Fibroblast of lung (primary cell): ENCODE results near the gene CAB39L. TPM values are rescaled to one million over a fixed set of nuclear protein-coding genes. Genes with fewer than 3 reads are reported as not detected.
A peak's percentile ranks its signal among the peaks of the same experiment; 100 is the strongest.

Experiments
- DNase-seq, 2 donors: peaks; one replicate each; pipeline versions ENCODE4 v3.0.0 to v3.0.0-alpha.2; 2010; ENCODE audit warnings: low read depth in 2 of 2
- H2AFZ ChIP-seq: 2 replicates; pipeline ENCODE4 v1.5.1; 2012; ENCODE audit warnings: low read length, control low read depth, inconsistent platforms
- H3K27ac ChIP-seq: 2 replicates; pipeline ENCODE4 v1.5.1; 2011; ENCODE audit warnings: low read length, control low read depth; ENCODE audit not compliant: insufficient read depth
- H3K27me3 ChIP-seq: 2 replicates; pipeline ENCODE4 v1.5.1; 2011; ENCODE audit warnings: mild to moderate bottlenecking, low read length; ENCODE audit not compliant: control insufficient read depth, insufficient read depth
- H3K36me3 ChIP-seq: 2 replicates; pipeline ENCODE4 v1.5.1; 2011; ENCODE audit warnings: low read length; ENCODE audit not compliant: control insufficient read depth, insufficient read depth
- H3K4me1 ChIP-seq: 2 replicates; pipeline ENCODE4 v1.5.1; 2011; ENCODE audit warnings: low read length; ENCODE audit not compliant: control insufficient read depth, insufficient read depth; ENCODE audit errors: extremely low read depth
- H3K4me2 ChIP-seq: 2 replicates; pipeline ENCODE4 v1.5.1; 2011; ENCODE audit warnings: low read length, control low read depth; ENCODE audit not compliant: insufficient read depth; ENCODE audit errors: extremely low read depth
- H3K4me3 ChIP-seq, 4 experiments: fragments of 200-600 bp in 1 of 4; sonication (generic) in 1 of 4; replicated peaks in 1 of 4; 2 replicates each; pipeline ENCODE4 v1.5.1; 2011 to 2016; ENCODE audit warnings: low read length in 4 of 4, low read depth in 3 of 4, mild to moderate bottlenecking in 3 of 4, control low read depth in 2 of 4, inconsistent platforms in 1 of 4, mixed read lengths in 1 of 4; ENCODE audit not compliant: insufficient read depth in 1 of 4; ENCODE audit errors: control extremely low read depth in 1 of 4
- H3K79me2 ChIP-seq: 2 replicates; pipeline ENCODE4 v1.5.1; 2012; ENCODE audit warnings: mild to moderate bottlenecking, low read length, inconsistent platforms; ENCODE audit not compliant: control insufficient read depth, insufficient read depth
- H3K9ac ChIP-seq: 2 replicates; pipeline ENCODE4 v1.5.1; 2011; ENCODE audit warnings: mild to moderate bottlenecking, low read length, control low read depth; ENCODE audit not compliant: insufficient read depth
- H3K9me3 ChIP-seq: 2 replicates; pipeline ENCODE4 v1.5.1; 2012; ENCODE audit warnings: low read depth, low read length; ENCODE audit not compliant: control insufficient read depth, insufficient read depth
- H4K20me1 ChIP-seq: 2 replicates; pipeline ENCODE4 v1.5.1; 2011; ENCODE audit warnings: low read length; ENCODE audit not compliant: control insufficient read depth, insufficient read depth; ENCODE audit errors: extremely low read depth
- EZH2 ChIP-seq: IDR thresholded peaks from 2 replicates; pipeline ENCODE4 v1.5.1; 2012; ENCODE audit warnings: low read length, control low read depth, mild to moderate bottlenecking; ENCODE audit errors: missing control alignments
- polyA plus RNA-seq, 2 donors: library from polyadenylated mRNA; depleted of rRNA in 1 of 2; stranded (reverse) in 1 of 2; unstranded in 1 of 2; fragments of >200 nt; gene quantifications; 2 replicates each; pipeline ENCODE4 v1.2.1, GENCODE V29; 2011 to 2012; ENCODE audit warnings: missing spikeins in 1 of 2
- total RNA-seq: library from RNA; depleted of rRNA; stranded (reverse); fragments of >200 nt; gene quantifications from 2 replicates; pipeline ENCODE4 v1.2.1, GENCODE V29; 2014
- TF ChIP-seq, protein P1 (sequence below), 2 donors: IDR thresholded peaks in 1 of 2; conservative IDR thresholded peaks in 1 of 2; 1 replicate in 1 of 2; 2 replicates in 1 of 2; pipeline ENCODE4 v1.5.1; 2011 to 2012; ENCODE audit warnings: low read length in 2 of 2, control low read depth in 1 of 2, inconsistent platforms in 1 of 2, low read depth in 1 of 2, mild to moderate bottlenecking in 1 of 2

Gene CAB39L
- total and polyA plus RNA-seq, 2 donors (not counting 1 experiment from before 2014, with no cell fraction given), result 9.4 to 13.0 TPM

DNA sequence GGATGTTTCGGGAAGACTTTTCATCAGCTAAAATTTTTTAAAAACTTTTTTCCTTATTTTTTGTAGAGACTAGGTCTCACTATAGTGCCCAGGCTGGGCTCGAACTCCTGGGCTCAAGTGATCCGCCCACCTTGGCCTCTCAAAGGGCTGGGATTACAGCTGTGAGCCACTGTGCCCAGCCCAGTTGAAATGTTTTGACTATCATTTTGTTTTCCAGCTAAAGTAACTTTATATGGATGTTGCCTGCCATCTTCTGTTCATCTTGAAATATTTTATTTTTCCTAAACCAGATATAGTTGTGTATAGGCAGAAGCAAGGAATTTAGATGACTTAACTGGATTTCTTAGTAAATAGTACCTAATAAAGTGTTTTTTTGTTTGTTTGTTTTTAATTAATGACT lies 7.0 kb downstream of the CAB39L start:
- Histone ChIP-seq H3K9me3 (no peaks in the 10 kb centered on the region), H3K27ac (no peak overlapping the region), H3K4me3 (no peak overlapping the region), H3K79me2 (no peaks in the 10 kb centered on the region), H3K27me3 (no peaks in the 10 kb centered on the region), H3K4me1 (no peaks in the 10 kb centered on the region), H4K20me1 (no peaks in the 10 kb centered on the region), H3K9ac (no peak overlapping the region), H2AFZ (no peak overlapping the region), H3K4me2 (no peak overlapping the region), H3K36me3 (no peaks in the 10 kb centered on the region)
- DNase-seq, result peak; percentile 43 to 82
- no peak for TF ChIP-seq EZH2
- TF ChIP-seq, protein P1, sequence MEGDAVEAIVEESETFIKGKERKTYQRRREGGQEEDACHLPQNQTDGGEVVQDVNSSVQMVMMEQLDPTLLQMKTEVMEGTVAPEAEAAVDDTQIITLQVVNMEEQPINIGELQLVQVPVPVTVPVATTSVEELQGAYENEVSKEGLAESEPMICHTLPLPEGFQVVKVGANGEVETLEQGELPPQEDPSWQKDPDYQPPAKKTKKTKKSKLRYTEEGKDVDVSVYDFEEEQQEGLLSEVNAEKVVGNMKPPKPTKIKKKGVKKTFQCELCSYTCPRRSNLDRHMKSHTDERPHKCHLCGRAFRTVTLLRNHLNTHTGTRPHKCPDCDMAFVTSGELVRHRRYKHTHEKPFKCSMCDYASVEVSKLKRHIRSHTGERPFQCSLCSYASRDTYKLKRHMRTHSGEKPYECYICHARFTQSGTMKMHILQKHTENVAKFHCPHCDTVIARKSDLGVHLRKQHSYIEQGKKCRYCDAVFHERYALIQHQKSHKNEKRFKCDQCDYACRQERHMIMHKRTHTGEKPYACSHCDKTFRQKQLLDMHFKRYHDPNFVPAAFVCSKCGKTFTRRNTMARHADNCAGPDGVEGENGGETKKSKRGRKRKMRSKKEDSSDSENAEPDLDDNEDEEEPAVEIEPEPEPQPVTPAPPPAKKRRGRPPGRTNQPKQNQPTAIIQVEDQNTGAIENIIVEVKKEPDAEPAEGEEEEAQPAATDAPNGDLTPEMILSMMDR (conservative IDR thresholded peaks at IDR 0.05 in 1 of 2, IDR thresholded peaks at IDR 0.05 in 1 of 2; ENCODE audit: low read depth in 1 of 2, low read length in 2 of 2), result no peak

DNA sequence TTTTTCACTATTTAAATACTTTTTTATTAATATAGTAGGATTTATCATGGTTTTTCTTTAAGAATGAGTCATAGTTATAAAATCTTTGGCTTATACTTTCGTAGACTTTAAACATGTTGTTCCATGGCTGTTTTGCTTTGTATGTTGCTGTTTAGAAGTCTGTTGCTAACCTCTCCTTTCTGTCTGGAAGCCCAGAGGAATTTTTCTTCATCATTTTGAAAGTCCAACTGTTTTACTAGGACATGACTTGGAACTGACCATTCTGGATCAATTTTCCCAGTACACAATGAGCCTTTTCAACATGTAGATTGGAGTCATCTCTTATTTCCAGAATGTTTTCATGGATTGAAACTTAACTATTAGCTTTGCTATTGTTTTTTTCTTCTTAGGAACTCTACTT lies 7.9 kb downstream of the CAB39L start:
- peak; percentile 18 to 59 for DNase-seq
- Histone ChIP-seq H3K27me3 (no peaks in the 10 kb centered on the region), H4K20me1 (no peaks in the 10 kb centered on the region), H3K4me3 (no peak overlapping the region), H3K4me1 (no peaks in the 10 kb centered on the region), H2AFZ (no peak overlapping the region), H3K9ac (no peak overlapping the region), H3K36me3 (no peaks in the 10 kb centered on the region), H3K27ac (no peak overlapping the region), H3K79me2 (no peaks in the 10 kb centered on the region), H3K4me2 (no peak overlapping the region), H3K9me3 (no peaks in the 10 kb centered on the region)
- TF ChIP-seq EZH2, result no peak
- TF ChIP-seq, protein P1 (conservative IDR thresholded peaks at IDR 0.05 in 1 of 2, IDR thresholded peaks at IDR 0.05 in 1 of 2; ENCODE audit: low read depth in 1 of 2, low read length in 2 of 2), result no peak

DNA sequence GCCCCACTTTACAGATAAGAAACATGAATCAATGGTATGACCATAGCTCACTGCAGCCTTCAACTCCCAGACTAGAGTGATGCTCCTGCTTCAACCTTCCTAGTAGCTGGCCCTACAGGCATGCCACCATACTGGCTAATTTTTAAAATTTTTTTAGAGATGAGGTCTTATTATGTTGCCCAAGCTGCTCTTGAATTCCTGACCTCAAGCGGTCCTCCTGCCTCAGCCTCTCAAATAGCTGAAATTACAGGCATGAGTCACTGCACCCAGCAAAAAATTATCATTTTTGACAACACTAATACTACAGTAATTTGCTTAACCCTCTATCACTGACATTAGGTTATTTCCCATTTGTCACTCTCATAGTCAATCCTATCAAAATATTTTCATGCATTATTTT lies 14.7 kb downstream of the CAB39L start:
- H3K4me3 ChIP-seq, result no peak overlapping the region
- TF ChIP-seq, protein P1 (conservative IDR thresholded peaks at IDR 0.05 in 1 of 2, IDR thresholded peaks at IDR 0.05 in 1 of 2; ENCODE audit: low read depth in 1 of 2, low read length in 2 of 2), result no peak
- TF ChIP-seq EZH2, result no peak
- no peak overlapping the region for H3K9ac ChIP-seq
- H3K79me2 ChIP-seq, result no peaks in the 10 kb centered on the region
- DNase-seq, result no peak
- H3K27ac ChIP-seq, result no peak overlapping the region
- H3K36me3 ChIP-seq, result no peaks in the 10 kb centered on the region
- no peaks in the 10 kb centered on the region for H3K9me3 ChIP-seq
- H3K27me3 ChIP-seq, result no peaks in the 10 kb centered on the region
- no peaks in the 10 kb centered on the region for H4K20me1 ChIP-seq
- no peak overlapping the region for H3K4me2 ChIP-seq
- no peak overlapping the region for H2AFZ ChIP-seq
- no peaks in the 10 kb centered on the region for H3K4me1 ChIP-seq
